8988T (cell line): ENCODE results near the gene PRPF4.
"Not testable (repeated sequence)": the region's sequence is repeated elsewhere in the genome, so short reads cannot be mapped to it uniquely, and the experiment has no call there.

Experiments
- DNase-seq: peaks from one replicate; pipeline ENCODE4 v3.0.0; 2011

Gene PRPF4

DNA sequence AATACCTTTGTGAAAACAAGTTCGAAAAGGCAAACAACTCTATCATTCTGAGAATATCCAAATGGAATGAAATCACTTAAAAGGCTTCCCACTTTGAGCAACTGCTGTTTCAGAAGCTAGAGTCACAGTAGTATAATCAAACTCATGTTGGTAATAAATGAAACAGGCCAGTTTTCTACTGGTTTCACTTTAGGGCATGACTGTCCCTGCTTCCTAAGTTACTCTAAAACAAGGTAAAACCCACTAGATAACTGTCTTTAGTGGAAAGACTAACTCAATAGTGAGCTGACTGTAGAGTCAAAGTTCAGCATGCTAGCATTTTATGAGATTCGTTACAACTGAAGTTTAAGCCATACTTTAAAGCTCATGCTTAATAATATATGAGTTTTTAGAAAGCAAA lies 6.1 kb upstream of the PRPF4 start:
- DNase-seq: no peak

GRCh38 chr9:113269871-113270270 lies 5.6 kb upstream of the PRPF4 start:
- DNase-seq: no peak

DNA sequence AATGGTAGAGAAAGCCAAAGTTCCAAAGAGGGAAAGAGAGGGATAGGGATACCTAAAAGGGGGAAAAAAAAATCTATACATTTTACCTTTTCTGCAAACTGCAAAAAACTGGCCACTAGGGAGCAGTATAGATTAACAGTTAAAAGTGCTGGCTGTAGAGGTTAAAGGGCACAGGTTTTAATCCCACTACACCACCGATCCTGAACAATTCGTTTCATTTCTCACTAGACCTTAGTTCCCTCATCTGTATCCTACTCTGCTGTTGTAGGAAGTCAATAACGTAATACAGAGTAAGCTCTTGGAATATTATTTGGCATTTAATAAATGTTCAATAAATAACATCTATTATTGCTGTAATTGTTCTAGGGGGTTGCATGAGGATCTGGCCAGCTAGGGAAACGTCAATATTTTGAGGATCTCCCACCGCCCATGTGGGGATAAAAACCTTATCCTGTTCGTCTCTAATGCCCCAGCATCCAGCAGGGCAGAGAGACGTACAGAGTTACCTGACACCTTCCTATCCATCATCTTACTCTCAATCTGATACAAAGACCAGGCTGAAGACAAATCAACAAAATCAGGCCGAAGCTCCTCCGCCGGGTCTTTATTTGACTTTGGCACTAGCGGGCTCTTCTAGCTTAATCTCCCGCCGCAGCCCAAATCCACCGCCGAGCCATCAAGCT lies 843 bp upstream of the PRPF4 start:
- no peak for DNase-seq

GRCh38 chr9:113278840-113279239 lies 3.4 kb downstream of the PRPF4 start:
- DNase-seq: no peak

DNA sequence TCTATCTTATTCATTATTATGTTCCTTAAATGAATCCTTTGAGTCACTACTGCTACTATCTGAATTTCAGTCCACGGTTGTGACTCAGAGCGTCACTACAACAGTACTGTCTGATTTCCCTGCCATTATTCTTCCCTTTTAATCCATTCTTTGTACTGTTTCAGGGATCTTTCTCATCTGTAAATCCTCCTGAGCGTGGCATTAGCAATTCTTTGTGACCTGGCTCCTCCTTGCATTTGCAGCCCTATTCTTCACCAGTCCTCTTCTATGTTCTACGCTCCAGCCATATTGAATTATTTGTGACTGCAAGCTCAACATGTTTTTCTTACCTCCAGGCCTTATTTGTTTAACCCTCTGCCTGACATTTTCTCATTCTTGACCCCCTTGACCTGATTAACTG lies 5.9 kb downstream of the PRPF4 start:
- no peak for DNase-seq

GRCh38 chr9:113289091-113289490 lies 13.6 kb downstream of the PRPF4 start:
- DNase-seq: no peak

GRCh38 chr9:113290052-113290607 lies 14.7 kb downstream of the PRPF4 start:
- DNase-seq: no peak

DNA sequence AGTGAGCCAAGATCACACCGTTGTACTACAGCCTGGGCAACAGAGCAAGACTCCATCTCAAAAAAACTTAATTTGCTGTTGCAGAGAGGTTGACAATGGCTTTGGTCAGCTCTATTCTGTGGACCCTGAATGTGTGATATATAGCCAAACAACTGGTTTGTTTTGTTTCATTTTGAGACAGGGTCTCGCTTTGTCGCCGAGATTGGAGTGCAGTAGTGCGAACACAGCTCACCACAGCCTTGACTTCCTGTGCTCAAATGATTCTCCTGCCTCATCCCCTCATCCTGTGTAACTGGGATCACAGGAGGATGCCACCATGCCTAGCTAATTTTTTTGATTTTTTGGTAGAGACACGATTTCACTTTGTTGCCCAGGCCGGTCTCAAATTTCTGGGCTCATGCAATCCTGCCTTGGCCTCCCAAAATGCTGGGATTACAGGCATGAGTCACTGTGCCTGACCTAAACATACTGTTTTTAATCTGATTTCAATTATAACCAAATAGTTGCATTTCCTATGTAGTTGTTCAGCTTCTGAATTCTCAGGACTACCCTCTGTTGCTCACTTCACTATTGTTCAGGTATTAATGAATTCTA lies 17.9 kb downstream of the PRPF4 start:
- no peak for DNase-seq

GRCh38 chr9:113296247-113296646 lies 20.8 kb downstream of the PRPF4 start:
- DNase-seq: not testable (repeated sequence)

- DNase-seq: no peak
Observed at GRCh38 chr9:113296796-113297558, 21.5 kb downstream of the PRPF4 start.

GRCh38 chr9:113298311-113298710 lies 22.9 kb downstream of the PRPF4 start:
- DNase-seq: no peak

- DNase-seq: no peak
Observed at GRCh38 chr9:113298924-113299770, 23.7 kb downstream of the PRPF4 start.

GRCh38 chr9:113299800-113300292 lies 24.4 kb downstream of the PRPF4 start:
- no peak for DNase-seq

DNA sequence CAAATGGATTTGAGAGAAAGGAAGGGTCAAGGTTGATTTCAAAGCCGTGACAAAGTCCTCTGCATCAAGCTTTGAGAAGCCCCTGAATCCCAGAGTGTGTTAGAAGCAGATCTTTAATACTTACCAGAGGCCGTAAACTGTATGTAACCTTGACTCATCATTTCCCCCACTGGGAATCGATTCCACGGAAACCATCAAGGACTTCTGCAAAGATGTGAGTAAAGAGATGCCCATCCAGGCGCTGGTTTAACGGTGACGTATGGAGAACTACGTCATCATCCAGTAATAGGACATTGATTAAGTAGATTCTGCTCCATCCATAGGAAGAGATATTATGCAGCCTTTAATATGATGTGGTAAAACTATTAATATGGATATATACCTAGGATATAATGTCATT lies 26.1 kb downstream of the PRPF4 start:
- DNase-seq: no peak

GRCh38 chr9:113302792-113303418 lies 27.4 kb downstream of the PRPF4 start, which contains the start of gene RNF183:
TSS of gene RNF183 (minus strand) at chr9:113303376. CDS start at chr9:113298184, 5,192 bp downstream.
- no peak for DNase-seq

- DNase-seq: no peak
Observed at GRCh38 chr9:113306566-113306965, 31.1 kb downstream of the PRPF4 start.

GRCh38 chr9:113307396-113307975 lies 32.0 kb downstream of the PRPF4 start:
- no peak for DNase-seq

GRCh38 chr9:113309204-113309813 lies 33.9 kb downstream of the PRPF4 start:
- DNase-seq: no peak

DNA sequence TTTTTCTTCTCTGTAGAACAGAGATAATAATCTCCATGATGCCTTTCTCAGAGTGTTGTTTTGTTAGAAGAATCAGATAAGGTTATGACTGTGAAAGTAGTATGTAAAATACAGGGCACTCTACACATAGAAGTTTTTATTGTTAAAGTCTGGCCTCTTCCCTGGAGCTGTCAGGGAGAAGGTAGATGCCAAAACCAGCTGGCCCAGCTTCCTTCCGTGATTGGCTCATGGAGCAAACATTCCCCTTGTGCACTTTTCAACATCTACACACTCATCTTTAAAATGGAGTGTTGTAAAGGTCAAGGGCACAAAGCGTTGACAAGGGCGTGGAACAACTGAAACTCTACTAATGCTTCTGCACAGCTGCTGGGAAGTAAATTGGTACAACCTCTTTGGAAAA lies 35.1 kb downstream of the PRPF4 start:
- DNase-seq: no peak

DNA sequence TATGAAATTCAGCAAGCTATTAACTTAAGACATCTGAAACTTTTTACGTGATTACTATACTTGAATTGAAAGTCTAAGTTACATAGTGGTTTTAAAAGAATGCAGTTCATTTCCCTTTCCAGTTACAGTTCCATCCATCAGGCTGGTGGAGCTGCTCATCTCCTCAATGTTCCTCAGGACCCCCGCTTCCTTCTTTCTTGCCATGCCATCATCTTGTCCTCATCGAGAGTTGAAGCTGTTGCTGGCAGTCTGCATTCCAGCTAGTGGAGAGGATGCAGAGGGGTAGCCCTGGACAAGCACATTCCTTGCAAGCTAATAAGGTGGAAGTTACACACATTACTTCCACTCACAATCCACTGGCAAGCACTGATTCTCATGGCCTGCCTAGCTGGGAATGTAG lies 36.5 kb downstream of the PRPF4 start:
- no peak for DNase-seq

DNA sequence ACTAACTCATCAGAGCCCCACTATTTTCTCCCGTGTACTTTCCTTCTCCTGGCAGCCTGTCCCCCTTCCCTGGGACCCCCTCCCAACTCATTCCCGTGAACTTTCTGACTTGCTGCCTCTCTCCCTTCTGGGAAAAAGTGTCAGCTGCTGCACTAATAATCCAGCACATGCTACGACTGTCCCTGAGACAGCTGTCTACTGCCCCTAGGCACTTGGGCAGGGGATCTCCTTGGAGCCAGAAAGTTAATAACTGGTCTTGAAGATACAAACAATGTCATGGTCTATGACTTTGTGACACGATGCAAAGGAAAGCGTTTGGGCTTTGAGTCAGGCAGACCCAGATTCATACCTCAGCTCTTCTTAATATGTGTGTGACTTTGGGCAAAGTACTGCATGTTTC lies 37.8 kb downstream of the PRPF4 start:
- DNase-seq: no peak
